Activated naive CD8-positive, alpha-beta T cell treated with anti-CD3 and anti-CD28 coated beads, Interleukin-2, amount 10 ng/mL, durations not matched to agents 7 days and 5 days (primary cell): Measurements from ENCODE around the gene DAZL. TPM values are rescaled to one million over a fixed set of nuclear protein-coding genes. Genes with fewer than 3 reads are reported as not detected.

Experiments used
- ATAC-seq: fragments of 150-1000 bp; cut with Tn5 transposase; one replicate; pipeline ENCODE4 v1.10.0; 2021; ENCODE audit warnings: low read depth, moderate library complexity
- POLR2A ChIA-PET: fragments of 350-600 bp; sonication (Branson Sonifier 250); formaldehyde crosslinking; loops from one replicate; lab custom pipeline; 2021; ENCODE audit warnings: antibody characterized with exemption; lab: Charles Lee
- DNase-seq: peaks from one replicate; pipeline ENCODE4 v3.0.0; 2021
- H3K27ac Mint-ChIP-seq: one replicate; pipeline ENCODE4 v1.8.0; 2022; ENCODE audit warnings: mild to moderate bottlenecking, mixed read lengths
- H3K27me3 Mint-ChIP-seq: one replicate; pipeline ENCODE4 v1.8.0; 2022; ENCODE audit warnings: mild to moderate bottlenecking, moderate library complexity, mixed read lengths
- H3K36me3 Mint-ChIP-seq: one replicate; pipeline ENCODE4 v1.8.0; 2021; ENCODE audit warnings: mild to moderate bottlenecking, mixed read lengths
- H3K4me1 Mint-ChIP-seq: one replicate; pipeline ENCODE4 v1.8.0; 2021; ENCODE audit warnings: mixed read lengths
- H3K4me3 Mint-ChIP-seq: one replicate; pipeline ENCODE4 v1.8.0; 2022; ENCODE audit warnings: mild to moderate bottlenecking, moderate library complexity, mixed read lengths
- H3K9me3 Mint-ChIP-seq: one replicate; pipeline ENCODE4 v1.8.0; 2021; ENCODE audit warnings: mixed read lengths
- total RNA-seq, 2 experiments: library from RNA; stranded (reverse); gene quantifications; one replicate each; pipeline ENCODE4 v1.2.3, GENCODE V29; 2021

DAZL gene
- total RNA-seq, 2 experiments from 2014 or later: not detected

DNA sequence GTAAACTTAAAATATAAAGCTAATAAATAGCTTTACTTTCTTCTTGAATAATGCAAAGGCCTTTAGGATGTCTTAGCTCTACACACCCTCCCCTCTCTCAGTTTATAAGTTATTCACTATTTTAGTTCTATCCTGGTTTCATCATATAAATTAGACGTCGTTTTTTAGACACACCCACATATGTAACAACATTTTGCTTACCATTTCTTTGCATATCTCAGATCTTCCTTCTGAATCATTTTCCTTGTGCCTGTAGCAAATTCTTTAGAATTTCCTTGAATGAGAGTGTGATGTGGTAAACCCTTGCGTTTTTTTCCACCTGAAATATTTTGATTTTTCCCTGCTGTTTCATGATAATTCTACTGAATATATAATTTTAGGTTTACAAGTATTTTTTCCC is 2.5 kb upstream of the DAZL start:
- no peaks in the 10 kb centered on the region for H3K9me3 Mint-ChIP-seq
- H3K36me3 Mint-ChIP-seq: no peaks in the 10 kb centered on the region
- no peak overlapping the region for H3K27ac Mint-ChIP-seq
- H3K4me1 Mint-ChIP-seq: no peaks in the 10 kb centered on the region
- POLR2A ChIA-PET: no interaction called here
- H3K4me3 Mint-ChIP-seq: no peak overlapping the region
- DNase-seq: no peak
- no peak for ATAC-seq
- peaks cover 7% of the 10 kb centered on the region for H3K27me3 Mint-ChIP-seq

DNA sequence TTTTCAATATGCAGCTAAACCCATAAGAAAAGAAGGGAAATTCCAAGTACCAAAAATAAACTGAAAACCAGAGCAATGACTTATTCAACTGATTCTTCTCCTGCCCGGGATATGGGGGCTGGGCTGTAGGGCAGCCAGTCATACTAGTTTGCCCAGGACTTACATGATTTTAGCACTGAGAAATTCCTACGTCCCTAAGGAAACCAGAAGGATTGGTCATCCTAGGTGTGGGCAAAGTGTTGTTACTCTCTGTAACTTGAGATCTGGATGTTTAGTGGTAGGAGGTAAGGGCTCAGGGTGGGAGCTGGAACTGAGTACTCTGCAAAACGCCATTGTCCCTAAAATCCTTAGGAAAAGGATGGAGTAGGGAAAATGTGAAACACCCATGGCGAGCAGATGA is 1.2 kb upstream of the DAZL start:
- POLR2A ChIA-PET: interaction anchor here (0.8 kb wide), 1 partner anchor 278 kb away, joined by 4 read pairs; the partner anchor contains the start of gene PLCL2
- Mint-ChIP-seq H3K4me3 (no peak overlapping the region), H3K36me3 (no peaks in the 10 kb centered on the region), H3K27ac (no peak overlapping the region), H3K4me1 (no peaks in the 10 kb centered on the region), H3K27me3 (peaks cover 14% of the 10 kb centered on the region), H3K9me3 (no peaks in the 10 kb centered on the region)
- no peak for DNase-seq
- ATAC-seq: no peak

DNA sequence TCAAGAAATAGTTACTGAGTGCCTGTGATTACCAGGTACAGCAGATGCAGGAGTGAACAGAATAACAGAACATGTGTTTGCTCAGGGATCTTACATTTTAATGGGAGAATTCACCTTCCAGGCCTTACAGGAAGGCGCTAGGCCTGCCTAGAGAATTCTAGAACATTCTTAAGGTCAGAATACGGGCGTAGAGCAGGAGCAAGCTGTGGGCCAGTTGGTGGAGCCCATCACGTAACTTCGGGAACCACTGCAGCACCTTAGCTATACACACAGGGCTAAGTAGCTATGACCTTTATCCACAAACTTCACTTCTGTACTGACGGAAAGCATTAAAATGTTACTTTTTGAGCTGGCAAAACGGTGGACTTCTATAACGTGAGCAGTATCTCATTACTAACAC is 743 bp upstream of the DAZL start:
- H3K36me3 Mint-ChIP-seq: no peaks in the 10 kb centered on the region
- no peak for ATAC-seq
- H3K4me1 Mint-ChIP-seq: peaks cover 1% of the 10 kb centered on the region
- peaks cover 16% of the 10 kb centered on the region for H3K27me3 Mint-ChIP-seq
- no peaks in the 10 kb centered on the region for H3K9me3 Mint-ChIP-seq
- H3K27ac Mint-ChIP-seq: no peak overlapping the region
- POLR2A ChIA-PET: interaction anchor here (0.8 kb wide), 1 partner anchor 279 kb away, joined by 4 read pairs; the partner anchor contains the start of gene PLCL2
- no peak overlapping the region for H3K4me3 Mint-ChIP-seq
- no peak for DNase-seq

DNA sequence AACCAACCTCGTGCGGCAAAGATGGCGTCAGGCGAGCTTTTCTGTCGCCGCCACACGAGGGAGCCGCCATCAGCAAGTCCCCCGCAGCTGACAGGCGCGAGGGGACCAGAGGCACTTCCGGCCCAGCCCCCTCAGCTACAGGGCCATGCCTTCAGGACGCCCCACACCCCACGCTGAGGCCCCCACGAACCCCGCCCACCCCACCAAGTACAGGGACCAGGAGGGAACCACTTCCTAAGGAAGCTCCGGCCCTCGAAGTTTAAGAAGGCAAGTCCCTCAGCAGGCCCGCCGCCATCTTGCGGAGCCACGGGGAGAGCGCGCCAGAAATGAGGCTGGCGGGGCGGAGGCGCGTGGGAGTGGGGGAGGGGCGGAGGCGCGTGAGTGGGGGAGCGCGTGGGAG is 790 bp downstream of the DAZL start:
- peaks cover 5% of the 10 kb centered on the region for H3K4me1 Mint-ChIP-seq
- H3K27ac Mint-ChIP-seq: no peak overlapping the region
- no peak overlapping the region for H3K4me3 Mint-ChIP-seq
- H3K9me3 Mint-ChIP-seq: no peaks in the 10 kb centered on the region
- POLR2A ChIA-PET: no interaction called here
- ATAC-seq (no peak), DNase-seq (no peak)
- H3K36me3 Mint-ChIP-seq: no peaks in the 10 kb centered on the region
- peaks cover 21% of the 10 kb centered on the region for H3K27me3 Mint-ChIP-seq

DNA sequence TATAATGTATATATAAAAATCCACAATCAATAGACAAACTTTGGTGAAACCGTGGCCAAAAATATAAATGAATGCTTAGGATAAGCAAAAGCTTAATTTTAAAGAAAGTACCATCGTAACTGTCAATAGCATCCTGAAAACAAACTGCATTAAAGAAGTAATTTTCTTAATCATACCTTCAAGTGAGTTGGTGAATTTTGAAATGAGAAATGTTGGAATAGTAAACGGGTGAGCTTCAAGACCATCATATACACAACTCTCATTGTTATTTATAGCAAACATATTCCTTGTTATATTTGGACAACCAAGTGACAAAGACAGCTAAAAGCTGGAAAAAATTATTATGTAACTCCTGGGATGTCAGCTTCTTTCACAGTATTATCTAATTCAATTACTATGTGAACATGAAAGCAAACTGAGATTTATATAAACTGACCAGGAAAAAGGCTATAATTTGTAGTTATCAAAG is 3.7 kb downstream of the DAZL start:
- no peak for ATAC-seq
- H3K4me1 Mint-ChIP-seq: peaks cover 14% of the 10 kb centered on the region
- POLR2A ChIA-PET: no interaction called here
- no peak for DNase-seq
- H3K27me3 Mint-ChIP-seq: peaks cover 24% of the 10 kb centered on the region
- no peak overlapping the region for H3K4me3 Mint-ChIP-seq
- H3K36me3 Mint-ChIP-seq: no peaks in the 10 kb centered on the region
- no peak overlapping the region for H3K27ac Mint-ChIP-seq
- H3K9me3 Mint-ChIP-seq: no peaks in the 10 kb centered on the region

DNA sequence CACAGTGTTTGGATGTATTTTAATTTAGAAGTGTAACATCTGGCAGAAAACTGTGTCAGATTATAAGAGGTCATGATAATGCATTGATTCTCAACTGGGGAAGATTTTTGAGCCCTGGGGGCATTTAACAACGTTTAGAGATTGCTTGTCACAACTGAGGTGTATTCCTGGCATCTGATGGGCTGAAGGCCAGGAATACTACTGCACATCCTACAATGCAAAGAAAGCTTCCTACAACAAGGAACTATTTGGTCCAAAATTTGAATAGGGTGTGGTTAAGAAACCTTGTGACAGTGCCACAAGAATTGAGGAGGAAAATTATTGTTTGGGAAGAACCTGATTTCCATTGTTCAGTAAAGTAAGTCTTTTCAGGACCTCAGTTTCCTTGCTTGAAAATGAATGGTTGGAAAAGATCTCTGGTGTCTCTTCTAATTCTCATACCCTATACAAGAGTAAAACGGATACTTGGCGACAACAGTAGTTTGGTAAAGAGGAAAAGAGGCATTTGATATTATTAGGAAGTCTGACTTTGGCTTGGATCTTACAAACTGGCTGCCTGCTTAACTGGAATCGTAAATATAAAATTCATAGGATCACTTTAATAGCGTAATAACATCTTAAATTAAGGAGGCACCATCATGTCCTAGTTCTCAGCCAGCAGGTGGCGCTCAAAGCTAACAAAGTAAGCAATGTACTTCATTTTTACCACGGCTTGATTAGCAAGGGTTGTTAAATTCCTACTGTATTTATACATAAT is 4.3 kb downstream of the DAZL start:
- Mint-ChIP-seq H3K36me3 (no peaks in the 10 kb centered on the region), H3K9me3 (no peaks in the 10 kb centered on the region), H3K4me3 (no peak overlapping the region), H3K27me3 (peaks cover 24% of the 10 kb centered on the region), H3K4me1 (peaks cover 21% of the 10 kb centered on the region), H3K27ac (no peak overlapping the region)
- DNase-seq (peak; percentile 66), ATAC-seq (no peak)
- POLR2A ChIA-PET: no interaction called here

DNA sequence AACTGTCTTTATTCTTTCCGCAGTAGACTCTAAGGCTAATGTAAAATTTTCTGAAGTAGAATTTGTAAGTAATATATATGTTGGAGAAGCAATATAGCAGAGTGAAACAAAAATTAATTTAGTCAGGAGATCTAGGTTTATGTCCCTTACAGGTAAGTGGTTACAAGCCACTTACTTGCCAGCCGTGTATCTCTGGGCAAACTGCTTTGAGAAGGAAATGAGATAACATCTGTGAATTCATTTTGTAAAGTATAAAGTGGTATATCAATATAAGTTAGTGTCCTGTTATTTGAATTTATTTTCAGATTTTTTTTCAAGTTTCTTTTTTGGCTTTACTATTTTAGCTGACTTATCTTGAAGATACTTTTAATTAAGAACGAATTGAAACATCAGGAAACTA is 5.5 kb downstream of the DAZL start:
- POLR2A ChIA-PET: no interaction called here
- no peaks in the 10 kb centered on the region for H3K9me3 Mint-ChIP-seq
- no peak for DNase-seq
- H3K27ac Mint-ChIP-seq: no peak overlapping the region
- ATAC-seq: no peak
- H3K4me1 Mint-ChIP-seq: peaks cover 23% of the 10 kb centered on the region
- H3K4me3 Mint-ChIP-seq: no peak overlapping the region
- no peaks in the 10 kb centered on the region for H3K36me3 Mint-ChIP-seq
- peaks cover 25% of the 10 kb centered on the region for H3K27me3 Mint-ChIP-seq

DNA sequence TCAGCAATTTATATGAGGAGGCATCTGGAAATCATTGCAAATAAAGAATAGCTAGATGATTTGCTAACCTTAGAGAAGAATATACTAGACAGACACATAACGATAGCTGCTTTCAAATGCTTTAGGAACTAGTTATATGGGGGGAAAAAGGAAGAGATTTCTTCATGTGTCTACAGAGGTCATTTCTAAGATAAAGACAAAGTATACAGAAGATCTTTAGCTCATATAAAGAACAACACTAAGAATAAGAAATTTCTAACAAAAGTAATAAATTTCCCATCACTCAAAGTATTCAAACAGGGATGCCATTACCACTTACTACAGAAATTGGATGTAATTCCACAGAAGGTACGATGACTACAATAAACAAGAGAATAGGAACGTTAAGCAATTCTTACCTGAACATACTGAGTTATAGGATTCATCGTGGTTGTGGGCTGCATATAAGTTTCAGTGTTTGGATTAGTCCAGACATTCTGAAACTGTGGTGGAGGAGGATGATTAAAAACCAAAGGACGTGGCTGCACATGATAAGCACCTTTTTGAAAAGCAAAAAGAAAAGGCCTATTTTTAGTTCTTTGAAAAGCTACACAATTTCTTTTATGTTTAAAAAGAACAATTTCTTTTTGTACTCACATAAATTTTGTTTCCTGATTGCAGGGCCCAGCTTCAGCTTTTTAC is 8.7 kb downstream of the DAZL start:
- Mint-ChIP-seq H3K27ac (no peak overlapping the region), H3K4me1 (peaks cover 23% of the 10 kb centered on the region), H3K36me3 (no peaks in the 10 kb centered on the region), H3K27me3 (peaks cover 18% of the 10 kb centered on the region), H3K9me3 (no peaks in the 10 kb centered on the region), H3K4me3 (peak overlapping the region; percentile 17)
- peak; percentile 66 for ATAC-seq
- DNase-seq: no peak
- POLR2A ChIA-PET: no interaction called here

DNA sequence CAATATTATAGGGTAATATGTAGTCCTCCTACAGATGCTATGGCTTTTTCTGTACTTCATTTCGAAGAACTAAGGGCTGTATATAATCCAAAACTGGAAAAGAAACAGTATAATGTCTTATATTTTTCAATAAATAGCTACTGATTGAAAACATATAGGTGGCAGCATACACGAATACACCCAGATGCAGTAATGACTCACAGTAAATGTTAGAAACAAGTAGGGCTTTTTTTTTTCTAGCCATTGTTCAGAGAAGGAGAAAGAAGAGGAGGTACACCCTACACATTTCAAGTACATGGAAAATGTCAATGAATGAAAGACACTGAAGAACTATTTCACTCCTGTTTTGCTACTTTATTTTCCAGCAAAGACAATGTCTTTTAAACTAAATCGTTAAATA is 9.4 kb downstream of the DAZL start:
- no peak for ATAC-seq
- no peaks in the 10 kb centered on the region for H3K9me3 Mint-ChIP-seq
- H3K4me1 Mint-ChIP-seq: peaks cover 21% of the 10 kb centered on the region
- no peak for DNase-seq
- no peaks in the 10 kb centered on the region for H3K36me3 Mint-ChIP-seq
- no peak overlapping the region for H3K4me3 Mint-ChIP-seq
- H3K27ac Mint-ChIP-seq: no peak overlapping the region
- peaks cover 20% of the 10 kb centered on the region for H3K27me3 Mint-ChIP-seq
- POLR2A ChIA-PET: no interaction called here

DNA sequence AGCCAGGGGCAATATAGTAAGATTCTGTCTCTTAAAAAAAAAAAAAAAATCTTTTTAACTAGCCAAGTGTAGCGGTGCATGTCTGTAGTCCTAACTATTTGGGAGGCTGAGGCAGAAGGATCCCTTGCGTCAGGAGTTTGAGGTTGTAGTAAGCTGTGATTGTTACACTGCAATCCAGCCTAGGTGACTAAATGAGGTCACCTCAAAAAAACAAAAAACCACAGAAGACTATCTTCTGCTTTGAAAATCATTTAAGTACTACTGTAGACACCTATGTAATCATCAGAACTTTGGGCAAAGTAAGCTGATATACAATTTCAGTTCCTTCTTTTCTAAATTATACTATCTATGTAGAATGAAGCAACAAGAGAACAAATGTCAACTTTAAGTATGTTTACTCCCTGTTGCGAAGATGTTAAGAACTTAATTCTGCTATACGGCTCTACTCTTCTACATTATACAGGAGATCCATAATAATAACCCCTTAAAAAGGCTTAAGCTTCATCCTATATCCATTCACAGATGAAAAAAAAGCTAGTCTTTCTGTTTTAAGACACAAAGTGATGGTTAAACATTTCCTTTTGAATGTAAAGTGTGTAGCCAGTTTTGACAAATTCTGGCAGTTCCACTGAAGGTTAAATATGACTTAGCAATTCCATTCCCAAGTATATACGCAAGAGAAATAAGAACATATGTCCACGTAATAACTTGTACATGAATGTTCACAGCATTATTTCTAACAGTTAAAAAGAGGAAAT is 15.2 kb downstream of the DAZL start:
- Mint-ChIP-seq H3K27ac (no peak overlapping the region), H3K27me3 (peaks cover 10% of the 10 kb centered on the region), H3K9me3 (no peaks in the 10 kb centered on the region), H3K4me3 (no peak overlapping the region), H3K36me3 (peaks cover 1% of the 10 kb centered on the region), H3K4me1 (peaks cover 7% of the 10 kb centered on the region)
- DNase-seq: no peak
- no peak for ATAC-seq
- POLR2A ChIA-PET: interaction anchor here (0.7 kb wide), 2 partner anchors 237 to 1983 kb away, joined by 3 read pairs; no protein-coding TSS in a partner anchor

DNA sequence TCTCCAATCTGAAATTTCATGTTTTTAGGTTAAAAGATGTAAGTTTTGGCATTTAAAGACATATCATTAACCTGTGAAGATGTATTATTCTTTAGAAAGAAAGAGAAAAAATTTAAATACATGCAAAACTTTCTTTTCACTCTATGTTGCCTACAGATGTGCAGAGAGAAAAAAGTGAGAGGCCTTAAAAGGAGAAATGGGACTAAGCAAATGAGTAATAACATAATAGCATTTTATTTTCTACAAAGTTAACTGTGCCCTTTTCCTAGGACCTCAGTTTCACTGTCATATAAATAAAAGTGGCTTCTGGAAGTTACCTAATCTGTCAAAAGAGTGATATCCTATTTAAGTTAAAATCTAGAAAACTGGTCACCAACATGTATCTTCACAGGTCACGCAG is 16.1 kb downstream of the DAZL start:
- POLR2A ChIA-PET: no interaction called here
- no peak overlapping the region for H3K27ac Mint-ChIP-seq
- H3K36me3 Mint-ChIP-seq: peaks cover 4% of the 10 kb centered on the region
- no peak for DNase-seq
- H3K4me1 Mint-ChIP-seq: peaks cover 11% of the 10 kb centered on the region
- no peak overlapping the region for H3K4me3 Mint-ChIP-seq
- H3K9me3 Mint-ChIP-seq: no peaks in the 10 kb centered on the region
- H3K27me3 Mint-ChIP-seq: peaks cover 5% of the 10 kb centered on the region
- no peak for ATAC-seq

DNA sequence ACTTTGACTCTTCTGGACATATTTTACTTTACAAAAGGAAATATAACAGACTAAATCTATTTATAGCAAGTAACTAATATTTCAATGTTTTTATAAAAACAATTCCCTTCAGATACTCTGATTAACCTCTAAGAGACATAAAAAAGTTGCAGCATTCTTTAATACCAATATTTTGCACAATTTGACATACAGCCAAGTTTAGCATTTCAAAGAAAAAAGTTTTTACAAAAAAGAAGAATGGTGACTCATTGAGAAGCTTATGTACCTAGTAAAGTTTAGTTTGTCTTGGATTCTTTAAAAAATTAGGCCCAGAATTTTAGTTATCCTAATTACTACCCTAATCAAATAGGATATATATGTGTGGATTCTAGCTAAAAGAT is 17.6 kb downstream of the DAZL start:
- DNase-seq (no peak), ATAC-seq (no peak)
- peaks cover 5% of the 10 kb centered on the region for H3K27me3 Mint-ChIP-seq
- POLR2A ChIA-PET: no interaction called here
- peaks cover 11% of the 10 kb centered on the region for H3K4me1 Mint-ChIP-seq
- H3K9me3 Mint-ChIP-seq: no peaks in the 10 kb centered on the region
- H3K36me3 Mint-ChIP-seq: peaks cover 4% of the 10 kb centered on the region
- H3K27ac Mint-ChIP-seq: no peak overlapping the region
- H3K4me3 Mint-ChIP-seq: no peak overlapping the region

DNA sequence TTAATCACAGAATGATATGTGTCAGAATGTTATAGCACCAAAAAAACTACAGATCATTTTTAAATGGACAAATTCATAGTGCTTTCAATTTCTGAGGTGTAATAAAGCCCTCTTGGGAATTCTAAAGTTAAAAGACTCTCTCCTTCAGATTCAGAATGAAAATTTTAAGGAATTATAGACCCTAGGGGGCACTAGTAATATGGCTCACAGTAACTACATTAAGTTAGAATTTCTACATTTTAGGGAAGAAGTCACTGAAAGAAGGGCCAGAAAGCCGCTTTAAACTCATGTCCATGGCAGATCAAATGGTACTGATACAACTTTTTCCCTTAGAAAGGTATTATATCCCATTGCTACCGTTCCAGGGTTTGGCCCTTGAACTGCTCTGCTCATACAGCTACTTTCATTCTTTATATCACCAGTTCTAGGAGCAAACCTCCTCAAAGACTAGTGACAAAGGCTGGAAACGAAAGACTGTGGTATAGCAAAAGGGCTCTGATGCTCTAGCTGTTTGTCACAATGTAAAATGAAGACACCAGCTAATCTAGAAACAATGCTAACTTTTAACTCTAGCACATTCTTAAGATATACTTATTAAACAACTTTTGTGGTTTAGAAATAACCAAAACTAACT is 18.1 kb downstream of the DAZL start:
- Mint-ChIP-seq H3K4me1 (peaks cover 13% of the 10 kb centered on the region), H3K36me3 (peaks cover 4% of the 10 kb centered on the region), H3K4me3 (no peak overlapping the region), H3K9me3 (no peaks in the 10 kb centered on the region), H3K27me3 (peaks cover 5% of the 10 kb centered on the region), H3K27ac (no peak overlapping the region)
- no peak for ATAC-seq
- POLR2A ChIA-PET: no interaction called here
- DNase-seq: no peak
